GM12878 (cell line): ENCODE data around the gene TCOF1. TPM values are rescaled to one million over a fixed set of nuclear protein-coding genes. Genes with fewer than 3 reads are reported as not detected.

ENCODE experiments used
- ATAC-seq: fragments of 200-7000 bp; cut with Tn5 transposase; 3 replicates; pipeline ENCODE4 v1.9.1; 2020; ENCODE audit warnings: mild to moderate bottlenecking, moderate library complexity
- BruUV-seq: library from RNA; stranded (reverse); fragments of 400-500 nt; replicated peaks from 2 replicates; lab custom pipeline; 2021; lab: Mats Ljungman, UMichigan
- CTCF ChIA-PET: fragments of 300-600 bp; sonication (Branson Sonifier 250); formaldehyde crosslinking; extraction: SDS; loops from one replicate; lab custom pipeline; 2021; ENCODE audit warnings: inconsistent platforms; lab: Yijun Ruan, JAX
- POLR2A ChIA-PET: fragments of 350-600 bp; formaldehyde crosslinking; extraction: SDS; loops from one replicate; lab custom pipeline; 2021; ENCODE audit warnings: inconsistent platforms; lab: Charles Lee
- RAD21 ChIA-PET: fragments of 300-600 bp; sonication (Branson Sonifier 250); formaldehyde crosslinking; loops from one replicate; lab custom pipeline; 2023; ENCODE audit warnings: antibody characterized with exemption; ENCODE audit not compliant: unreplicated experiment; lab: Charles Lee
- SMC1A ChIA-PET: fragments of 300-600 bp; sonication (Branson Sonifier 250); formaldehyde crosslinking; loops from one replicate; lab custom pipeline; 2023; ENCODE audit not compliant: unreplicated experiment, uncharacterized antibody; lab: Charles Lee
- DNase-seq: peaks from one replicate; pipeline ENCODE4 v3.0.0-alpha.2; 2011; ENCODE audit warnings: low read depth, low spot score
- FAIRE-seq: peaks from 3 replicates; lab custom pipeline; 2011; peaks lifted over from hg19 to GRCh38; lab: Jason Lieb, UNC
- H2AFZ ChIP-seq: 2 replicates; pipeline ENCODE4 v1.6.0; 2011; ENCODE audit warnings: low read depth, low read length, control low read depth; ENCODE audit not compliant: control insufficient read depth
- H3K27ac ChIP-seq: 2 replicates; pipeline ENCODE4 v1.5.1; 2011; ENCODE audit warnings: control low read depth; ENCODE audit not compliant: control insufficient read depth, insufficient read depth
- H3K27me3 ChIP-seq, 2 experiments: replicated peaks in 1 of 2; 2 replicates each; pipeline versions ENCODE4 v1.6.0 to v1.6.1; 2011; ENCODE audit warnings: low read length in 1 of 2; ENCODE audit not compliant: control insufficient read depth in 2 of 2, insufficient read depth in 2 of 2
- H3K36me3 ChIP-seq, 2 experiments: 2 replicates each; pipeline ENCODE4 v1.5.1; 2011; ENCODE audit warnings: low read length in 1 of 2; ENCODE audit not compliant: control insufficient read depth in 2 of 2, insufficient read depth in 2 of 2
- H3K4me1 ChIP-seq: 2 replicates; pipeline ENCODE4 v1.6.1; 2011; ENCODE audit warnings: mild to moderate bottlenecking, low read length, moderate library complexity, mixed read lengths; ENCODE audit not compliant: control insufficient read depth, insufficient read depth
- H3K4me2 ChIP-seq: 2 replicates; pipeline ENCODE4 v1.6.0; 2011; ENCODE audit warnings: control low read depth; ENCODE audit not compliant: control insufficient read depth, insufficient read depth
- H3K4me3 ChIP-seq: fragments of 200-600 bp; sonication (generic); 2 replicates; pipeline ENCODE4 v1.5.1; 2016
- H3K79me2 ChIP-seq: 2 replicates; pipeline ENCODE4 v1.6.0; 2011; ENCODE audit warnings: low read length; ENCODE audit not compliant: control insufficient read depth, insufficient read depth
- H3K9ac ChIP-seq: 2 replicates; pipeline ENCODE4 v1.8.0; 2011; ENCODE audit warnings: low read length, control low read depth, mixed read lengths; ENCODE audit not compliant: control insufficient read depth, insufficient read depth
- H3K9me3 ChIP-seq: replicated peaks from 3 replicates; pipeline ENCODE4 v1.5.1; 2011; ENCODE audit warnings: mild to moderate bottlenecking, low read length; ENCODE audit not compliant: control insufficient read depth, insufficient read depth
- H4K20me1 ChIP-seq: 2 replicates; pipeline ENCODE4 v1.6.0; 2011; ENCODE audit not compliant: control insufficient read depth, insufficient read depth
- BMI1 ChIP-seq: fragments of 450-650 bp; IDR thresholded peaks from 2 replicates; pipeline ENCODE4 v1.6.1; 2016; ENCODE audit warnings: mild to moderate bottlenecking, moderate library complexity, borderline replicate concordance
- E4F1 ChIP-seq: fragments of 450-650 bp; IDR thresholded peaks from 2 replicates; pipeline ENCODE4 v1.6.1; 2018; ENCODE audit warnings: borderline replicate concordance, mild to moderate bottlenecking; ENCODE audit not compliant: partially characterized antibody
- ESRRA ChIP-seq: IDR thresholded peaks from 2 replicates; pipeline ENCODE4 v1.6.1; 2012; ENCODE audit warnings: mild to moderate bottlenecking, low read length, improper control_type of control experiment
- FOS ChIP-seq: IDR thresholded peaks from 3 replicates; pipeline ENCODE4 v1.6.1; 2011; ENCODE audit warnings: borderline replicate concordance; ENCODE audit not compliant: insufficient read length; ENCODE audit errors: extremely low read depth
- HCFC1 ChIP-seq: fragments of 150-350 bp; IDR thresholded peaks from 2 replicates; pipeline ENCODE4 v1.6.1; 2014; ENCODE audit warnings: low read length
- HDAC6 ChIP-seq: fragments of 200-600 bp; sonication (generic); IDR thresholded peaks from one replicate; pipeline ENCODE4 v1.8.0; 2017; ENCODE audit warnings: antibody characterized with exemption; ENCODE audit not compliant: unreplicated experiment
- IKZF2 ChIP-seq, 2 experiments: fragments of 450-650 bp; IDR thresholded peaks; 2 replicates each; pipeline ENCODE4 v1.6.1; 2017; ENCODE audit warnings: mild to moderate bottlenecking in 2 of 2, moderate library complexity in 2 of 2
- MLLT1 ChIP-seq: fragments of 450-650 bp; IDR thresholded peaks from 2 replicates; pipeline ENCODE4 v1.6.1; 2016; ENCODE audit warnings: mild to moderate bottlenecking
- PAX8 ChIP-seq: fragments of 450-650 bp; IDR thresholded peaks from 2 replicates; pipeline ENCODE4 v1.6.1; 2017; ENCODE audit warnings: mild to moderate bottlenecking, moderate library complexity
- PML ChIP-seq: IDR thresholded peaks from 2 replicates; pipeline ENCODE4 v1.6.1; 2012; ENCODE audit warnings: low read length, inconsistent platforms
- POLR2A ChIP-seq: IDR thresholded peaks from 2 replicates; pipeline ENCODE4 v1.6.1; 2011; ENCODE audit warnings: low read depth, mild to moderate bottlenecking, low read length
- RCOR1 ChIP-seq: conservative IDR thresholded peaks from 2 replicates; pipeline ENCODE4 v1.6.1; 2012; ENCODE audit warnings: low read depth, low read length, improper control_type of control experiment
- REST ChIP-seq: IDR thresholded peaks from 2 replicates; pipeline ENCODE4 v1.6.1; 2012; ENCODE audit warnings: mild to moderate bottlenecking, low read depth, low read length
- RFX5 ChIP-seq: IDR thresholded peaks from 2 replicates; pipeline ENCODE4 v1.6.1; 2011; ENCODE audit warnings: low read depth, low read length, improper control_type of control experiment
- SIX5 ChIP-seq: IDR thresholded peaks from 2 replicates; pipeline ENCODE4 v1.6.1; 2011; ENCODE audit warnings: mild to moderate bottlenecking, low read depth, low read length, moderate library complexity; ENCODE audit not compliant: severe bottlenecking
- SUPT20H ChIP-seq: IDR thresholded peaks from 2 replicates; pipeline ENCODE4 v1.6.1; 2011; ENCODE audit warnings: low read depth, mild to moderate bottlenecking, low read length, moderate library complexity, borderline replicate concordance; ENCODE audit not compliant: control insufficient read depth
- ZNF24 ChIP-seq: fragments of 450-650 bp; IDR thresholded peaks from 2 replicates; pipeline ENCODE4 v1.6.1; 2017; ENCODE audit warnings: antibody characterized with exemption, mild to moderate bottlenecking
- ZNF622 ChIP-seq: fragments of 450-650 bp; IDR thresholded peaks from 2 replicates; pipeline ENCODE4 v1.6.1; 2017; ENCODE audit warnings: mild to moderate bottlenecking, inconsistent platforms
- WGBS: methylation state at CpG from one replicate; pipeline ENCODE4 v1.1.6; 2016; ENCODE audit warnings: low lambda C conversion rate; ENCODE audit not compliant: insufficient replicate concordance, insufficient coverage; ENCODE audit errors: missing lambda C conversion rate; 5-methylcytosine and 5-hydroxymethylcytosine counted together
- in situ Hi-C: fragments of 300-500 bp; cut with MboI; formaldehyde crosslinking; loops from 9 replicates; pipeline ENCODE4 v1.14.3; 2018; ENCODE audit warnings: mixed read lengths
- intact Hi-C: fragments of 100-400 bp; cut with micrococcal nuclease; formaldehyde crosslinking; loops from one replicate; pipeline ENCODE4 v1.14.2; 2022; ENCODE audit not compliant: unreplicated experiment
- polyA plus RNA-seq, 11 experiments: library from polyadenylated mRNA; depleted of rRNA in 4 of 11; unstranded in 6 of 11; stranded (reverse) in 5 of 11; fragments of >200 nt; fragmentation: Nextera tagmentation in 4 of 11; fragmentation: Illumina TruSeq in 1 of 11; extraction: Ambion mirVana in 4 of 11; extraction: Trizol in 1 of 11; gene quantifications; 1 replicate in 1 of 11; 2 replicates in 10 of 11; pipeline versions ENCODE4 v1.2.1 to v1.2.3, GENCODE V29; 2011 to 2016; ENCODE audit warnings: inconsistent platforms in 2 of 11, missing spikeins in 2 of 11, low read depth in 1 of 11
- total RNA-seq, 4 experiments: library from RNA; depleted of rRNA in 3 of 4; stranded (reverse); fragments of >200 nt in 3 of 4; fragmentation: Illumina TruSeq in 1 of 4; extraction: Trizol in 1 of 4; gene quantifications; 2 replicates each; pipeline versions ENCODE4 v1.2.1 to v1.2.3, GENCODE V29; 2013 to 2021

The TCOF1 gene
- total and polyA plus RNA-seq, 10 of the 15 experiments (the other 5 are each of a cell fraction or from before 2014, with no cell fraction given): 8.7 to 83.9 (median 38.9) TPM

GRCh38 chr5:150363185-150363584, 5.7 kb downstream of the TCOF1 start (continued):
- TF ChIP-seq MLLT1: no peak

- FAIRE-seq (no peak), ATAC-seq (no peak), DNase-seq (no peak)
- ChIA-PET POLR2A (interaction anchor here (0.6 to 0.9 kb wide), 2 partner anchors 16 to 19 kb away, joined by 3 read pairs; no protein-coding TSS in a partner anchor), CTCF (interaction anchor here (0.7 kb wide), 1 partner anchor 14 kb away, joined by 4 read pairs; no protein-coding TSS in a partner anchor), SMC1A (interaction anchor here (2.3 kb wide), 1 partner anchor 34 kb away, joined by 11 read pairs; no protein-coding TSS in a partner anchor), RAD21 (no interaction called here)
- intact Hi-C loops: no loop called here
- H3K9ac ChIP-seq: no peak overlapping the region
- peaks cover 25% of the 10 kb centered on the region for H3K4me1 ChIP-seq
- 96% methylated on average over 9 of the region's 9 CpGs for WGBS
- no peak overlapping the region for H3K4me2 ChIP-seq
- BruUV-seq: no TSS peak
- no peaks in the 10 kb centered on the region for H4K20me1 ChIP-seq
- no peak overlapping the region for H3K4me3 ChIP-seq
- no peaks in the 10 kb centered on the region for H3K27me3 ChIP-seq
- H3K27ac ChIP-seq: no peak overlapping the region
- H3K79me2 ChIP-seq: peaks cover 24% of the 10 kb centered on the region
- in situ Hi-C loops: no loop called here
- H3K36me3 ChIP-seq: peaks cover 26 to 34% of the 10 kb centered on the region in 2 experiments
- no peak overlapping the region for H2AFZ ChIP-seq
- H3K9me3 ChIP-seq: no peaks in the 10 kb centered on the region
- TF ChIP-seq IKZF2 (IDR thresholded peaks at IDR 0.05) (no peak), SUPT20H (no peak), PAX8 (no peak), ZNF24 (no peak), PML (no peak), SIX5 (no peak), HCFC1 (no peak), REST (no peak), RFX5 (no peak), ESRRA (no peak), HDAC6 (no peak), RCOR1 (no peak), BMI1 (no peak), POLR2A (no peak), ZNF622 (no peak), FOS (no peak), E4F1 (no peak)
Measured at GRCh38 chr5:150364004-150364403, 6.5 kb downstream of the TCOF1 start.
